ENCODE data around the gene ROR1.

Gene ROR1

GRCh38 chr1:63857478-63857877 lies 83.7 kb downstream of the ROR1 start:
- ATAC-seq: no peak
- TF ChIP-seq ZNF565 (CRISPR knock-in tag; conservative IDR thresholded peaks at IDR 0.05; ENCODE audit: low read depth) (no peak), PPARA (CRISPR knock-in tag; IDR thresholded peaks at IDR 0.05; ENCODE audit: borderline replicate concordance) (no peak), BACH2 (CRISPR knock-in tag; IDR thresholded peaks at IDR 0.05; ENCODE audit: borderline replicate concordance) (no peak), ZFP3 (CRISPR knock-in tag; IDR thresholded peaks at IDR 0.05) (no peak), CSRNP3 (CRISPR knock-in tag; IDR thresholded peaks at IDR 0.05) (no peak), ZNF8 (CRISPR knock-in tag; IDR thresholded peaks at IDR 0.05) (no peak), ZC3H10 (CRISPR knock-in tag; IDR thresholded peaks at IDR 0.05) (no peak), ZNF70 (CRISPR knock-in tag; IDR thresholded peaks at IDR 0.05) (no peak), TOX (CRISPR knock-in tag; IDR thresholded peaks at IDR 0.05; ENCODE audit: borderline replicate concordance) (no peak), CREB5 (CRISPR knock-in tag; IDR thresholded peaks at IDR 0.05; ENCODE audit: low read depth) (no peak), GLIS3 (CRISPR knock-in tag; IDR thresholded peaks at IDR 0.05) (no peak), ISL1 (CRISPR knock-in tag; IDR thresholded peaks at IDR 0.05) (no peak), SNAI2 (CRISPR knock-in tag; IDR thresholded peaks at IDR 0.05) (no peak)

GRCh38 chr1:63858153-63858552 lies 84.3 kb downstream of the ROR1 start:
- TF ChIP-seq ZFP3 (CRISPR knock-in tag; IDR thresholded peaks at IDR 0.05) (no peak), ESRRG (CRISPR knock-in tag; IDR thresholded peaks at IDR 0.05) (no peak), RARB (CRISPR knock-in tag; IDR thresholded peaks at IDR 0.05) (no peak), ZFP30 (CRISPR knock-in tag; IDR thresholded peaks at IDR 0.05) (no peak), BACH2 (CRISPR knock-in tag; IDR thresholded peaks at IDR 0.05; ENCODE audit: borderline replicate concordance) (no peak), TOX (CRISPR knock-in tag; IDR thresholded peaks at IDR 0.05; ENCODE audit: borderline replicate concordance) (no peak), TCF4 (CRISPR knock-in tag; IDR thresholded peaks at IDR 0.05; ENCODE audit: borderline replicate concordance) (no peak), ZNF70 (CRISPR knock-in tag; IDR thresholded peaks at IDR 0.05) (no peak), ZNF8 (CRISPR knock-in tag; IDR thresholded peaks at IDR 0.05) (no peak), PPARA (CRISPR knock-in tag; IDR thresholded peaks at IDR 0.05; ENCODE audit: borderline replicate concordance) (no peak), ISL1 (CRISPR knock-in tag; IDR thresholded peaks at IDR 0.05) (no peak)
- no peak for ATAC-seq

GRCh38 chr1:63859480-63860275 lies 85.9 kb downstream of the ROR1 start:
- ATAC-seq: no peak

More at GRCh38 chr1:63859480-63860275, 85.9 kb downstream of the ROR1 start:
- TF ChIP-seq ZFP30 (CRISPR knock-in tag; IDR thresholded peaks at IDR 0.05): no peak
- no peak for TF ChIP-seq ESRRG (CRISPR knock-in tag; IDR thresholded peaks at IDR 0.05)
- TF ChIP-seq TCF4 (CRISPR knock-in tag; IDR thresholded peaks at IDR 0.05; ENCODE audit: borderline replicate concordance): no peak
- no peak for TF ChIP-seq POU6F1 (CRISPR knock-in tag; IDR thresholded peaks at IDR 0.05; ENCODE audit: borderline replicate concordance, low read depth)
- no peak for TF ChIP-seq PATZ1 (CRISPR knock-in tag; IDR thresholded peaks at IDR 0.05; ENCODE audit: borderline replicate concordance)
- no peak for TF ChIP-seq ZC3H10 (CRISPR knock-in tag; IDR thresholded peaks at IDR 0.05)
- TF ChIP-seq CSDC2 (CRISPR knock-in tag; IDR thresholded peaks at IDR 0.05): no peak
- TF ChIP-seq CSRNP3 (CRISPR knock-in tag; IDR thresholded peaks at IDR 0.05): no peak
- no peak for TF ChIP-seq TOX (CRISPR knock-in tag; IDR thresholded peaks at IDR 0.05; ENCODE audit: borderline replicate concordance)
- TF ChIP-seq SNAI2 (CRISPR knock-in tag; IDR thresholded peaks at IDR 0.05): no peak

Measured in SK-N-SH treated with all-trans-retinoic acid at 6 μM for 48 hours (cell line).